Mesenchymal stem cell (in vitro differentiated cells and primary cell): Measurements from ENCODE around the gene SCRN3.
"Not testable (repeated sequence)": the region's sequence is repeated elsewhere in the genome, so short reads cannot be mapped to it uniquely, and the experiment has no call there.

Experiments
- DNase-seq: peaks from one replicate; pipeline ENCODE4 v3.0.0-alpha.2; 2013
- H2AFZ ChIP-seq: one replicate; pipeline ENCODE4 v1.6.1; 2013; ENCODE audit warnings: low read depth, mild to moderate bottlenecking, control low read depth, inconsistent platforms, low read length, moderate library complexity
- H2AK5ac ChIP-seq: 2 replicates; pipeline ENCODE4 v1.6.1; 2013; ENCODE audit warnings: low read length, moderate library complexity, mild to moderate bottlenecking, inconsistent platforms; ENCODE audit not compliant: severe bottlenecking
- H2BK120ac ChIP-seq: one replicate; pipeline ENCODE4 v1.6.1; 2013; ENCODE audit warnings: low read depth, mild to moderate bottlenecking, inconsistent platforms, low read length, moderate library complexity
- H2BK12ac ChIP-seq, 2 experiments: one replicate each; pipeline ENCODE4 v1.6.1; 2013; ENCODE audit warnings: inconsistent platforms in 2 of 2, low read length in 2 of 2, mild to moderate bottlenecking in 2 of 2, moderate library complexity in 2 of 2, control low read depth in 1 of 2
- H2BK15ac ChIP-seq: one replicate; pipeline ENCODE4 v1.6.1; 2013; ENCODE audit warnings: mild to moderate bottlenecking, low read depth, inconsistent platforms; ENCODE audit not compliant: poor library complexity, severe bottlenecking
- H2BK5ac ChIP-seq: 2 replicates; pipeline ENCODE4 v1.6.1; 2013; ENCODE audit warnings: low read depth, mild to moderate bottlenecking, low read length, control low read depth, inconsistent platforms; ENCODE audit not compliant: poor library complexity, severe bottlenecking
- H3K14ac ChIP-seq, 2 experiments: one replicate each; pipeline ENCODE4 v1.6.1; 2013; ENCODE audit warnings: inconsistent platforms in 2 of 2, low read length in 2 of 2, control low read depth in 1 of 2, mild to moderate bottlenecking in 1 of 2, moderate library complexity in 1 of 2
- H3K18ac ChIP-seq, 2 experiments: one replicate each; pipeline ENCODE4 v1.6.1; 2013; ENCODE audit warnings: inconsistent platforms in 2 of 2, low read length in 2 of 2, control low read depth in 1 of 2, low read depth in 1 of 2, mild to moderate bottlenecking in 1 of 2
- H3K23ac ChIP-seq, 2 experiments: one replicate each; pipeline ENCODE4 v1.6.1; 2013; ENCODE audit warnings: inconsistent platforms in 2 of 2, low read length in 2 of 2, mild to moderate bottlenecking in 2 of 2, moderate library complexity in 2 of 2, control low read depth in 1 of 2
- H3K27ac ChIP-seq: 2 replicates; pipeline ENCODE4 v1.5.1; 2013; ENCODE audit warnings: mild to moderate bottlenecking, moderate library complexity, low read length, control low read depth, inconsistent platforms; ENCODE audit not compliant: poor library complexity, severe bottlenecking
- H3K27me3 ChIP-seq, 2 experiments: 2 replicates each; pipeline versions ENCODE4 v1.6.1 to v1.7.0; 2013; ENCODE audit warnings: low read length in 2 of 2, mild to moderate bottlenecking in 2 of 2, moderate library complexity in 2 of 2, control low read depth in 1 of 2, inconsistent platforms in 1 of 2; ENCODE audit not compliant: control insufficient read depth in 1 of 2, insufficient read depth in 1 of 2
- H3K36me3 ChIP-seq, 2 experiments: 2 replicates each; pipeline versions ENCODE4 v1.6.1 to v1.7.0; 2013; ENCODE audit warnings: low read length in 2 of 2, control low read depth in 1 of 2, inconsistent platforms in 1 of 2, low read depth in 1 of 2, mild to moderate bottlenecking in 1 of 2; ENCODE audit not compliant: insufficient read depth in 2 of 2, control insufficient read depth in 1 of 2
- H3K4ac ChIP-seq, 2 experiments: one replicate each; pipeline ENCODE4 v1.6.1; 2013; ENCODE audit warnings: inconsistent platforms in 2 of 2, low read length in 2 of 2, mild to moderate bottlenecking in 2 of 2, moderate library complexity in 2 of 2, control low read depth in 1 of 2, low read depth in 1 of 2
- H3K4me1 ChIP-seq: 2 replicates; pipeline ENCODE4 v1.6.1; 2013; ENCODE audit warnings: low read depth, low read length, control low read depth; ENCODE audit not compliant: control insufficient read depth, insufficient read depth
- H3K4me2 ChIP-seq: 2 replicates; pipeline ENCODE4 v1.6.1; 2013; ENCODE audit warnings: low read length, mild to moderate bottlenecking, inconsistent platforms; ENCODE audit not compliant: poor library complexity, severe bottlenecking
- H3K4me3 ChIP-seq, 2 experiments: 2 replicates each; pipeline versions ENCODE4 v1.5.1 to v1.7.0; 2013; ENCODE audit warnings: low read length in 2 of 2, mild to moderate bottlenecking in 2 of 2, control low read depth in 1 of 2, low read depth in 1 of 2; ENCODE audit not compliant: insufficient read depth in 1 of 2
- H3K79me1 ChIP-seq: replicated peaks from 2 replicates; pipeline ENCODE4 v1.6.1; 2013; ENCODE audit warnings: mild to moderate bottlenecking, control low read depth, low read length, inconsistent platforms; ENCODE audit not compliant: poor library complexity, severe bottlenecking
- H3K9ac ChIP-seq: 2 replicates; pipeline ENCODE4 v1.7.0; 2013; ENCODE audit warnings: mild to moderate bottlenecking, low read length, moderate library complexity
- H3K9me3 ChIP-seq: 2 replicates; pipeline ENCODE4 v1.7.0; 2013; ENCODE audit warnings: mild to moderate bottlenecking, low read length; ENCODE audit not compliant: control insufficient read depth
- H4K8ac ChIP-seq: one replicate; pipeline ENCODE4 v1.6.1; 2013; ENCODE audit warnings: inconsistent platforms, mild to moderate bottlenecking, low read length, moderate library complexity
- H4K91ac ChIP-seq: one replicate; pipeline ENCODE4 v1.6.1; 2013; ENCODE audit warnings: mild to moderate bottlenecking, low read length, inconsistent platforms
- WGBS: methylation state at CpG from one replicate; pipeline ENCODE4 v1.1.7; 2013; ENCODE audit warnings: mixed read lengths; 5-methylcytosine and 5-hydroxymethylcytosine counted together

Gene SCRN3

DNA sequence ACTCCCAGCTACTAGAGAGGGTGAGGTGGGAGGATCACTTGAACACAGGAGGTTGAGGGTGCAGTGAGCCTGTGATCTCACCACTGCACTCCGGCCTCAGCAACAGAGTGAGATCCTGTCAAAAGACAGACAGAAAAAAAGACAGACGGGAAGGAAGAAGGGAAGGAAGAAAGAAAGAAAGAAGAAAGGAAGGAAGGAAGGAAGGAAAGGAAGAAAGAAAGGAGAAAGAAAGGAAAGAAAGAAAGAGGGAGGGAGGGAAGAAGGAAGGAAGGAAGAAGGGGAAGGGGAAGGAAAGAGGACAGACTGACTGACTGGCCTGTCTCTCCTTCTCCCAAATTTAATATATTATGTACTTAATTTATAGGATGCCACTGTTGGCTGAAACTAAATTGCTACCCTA is 39.2 kb upstream of the SCRN3 start:
- Histone ChIP-seq H3K18ac (no peak overlapping the region), H3K9ac (no peak overlapping the region)

DNA sequence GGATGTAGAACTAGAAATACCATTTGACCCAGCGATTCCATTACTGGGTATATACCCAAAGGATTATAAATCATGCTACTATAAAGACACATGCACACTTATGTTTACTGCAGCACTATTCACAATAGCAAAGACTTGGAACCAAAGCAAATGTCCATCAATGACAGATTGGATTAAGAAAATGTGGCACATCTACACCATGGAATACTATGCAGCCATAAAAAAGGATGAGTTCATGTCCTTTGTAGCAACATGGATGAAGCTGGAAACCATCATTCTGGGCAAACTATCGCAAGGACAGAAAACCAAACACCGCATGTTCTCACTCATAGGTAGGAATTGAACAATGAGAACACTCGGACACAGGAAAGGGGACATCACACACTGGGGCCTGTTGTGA is 35.9 kb upstream of the SCRN3 start:
- not testable (repeated sequence) for H3K27ac ChIP-seq, DNase-seq, H3K23ac ChIP-seq, H2BK120ac ChIP-seq, H3K4me3 ChIP-seq, H3K4ac ChIP-seq, H3K4me2 ChIP-seq, H4K8ac ChIP-seq, H3K4me1 ChIP-seq, H2BK5ac ChIP-seq, H3K14ac ChIP-seq, H2AFZ ChIP-seq, H2AK5ac ChIP-seq, H2BK12ac ChIP-seq, H4K91ac ChIP-seq, H3K9ac ChIP-seq, H3K18ac ChIP-seq, H3K9me3 ChIP-seq, H3K27me3 ChIP-seq, H2BK15ac ChIP-seq
- peaks cover 17 to 43% of the 10 kb centered on the region in 2 experiments for H3K36me3 ChIP-seq
- 100% methylated on average over 4 of the region's 4 CpGs for WGBS
- peaks cover 24% of the 10 kb centered on the region for H3K79me1 ChIP-seq

More for the DNA sequence above, 39.2 kb upstream of the SCRN3 start:
- Histone ChIP-seq H3K4me3 (no peak overlapping the region), H2AK5ac (no peak overlapping the region), H3K9me3 (no peaks in the 10 kb centered on the region), H2BK5ac (no peak overlapping the region), H3K14ac (no peak overlapping the region), H3K4me2 (no peak overlapping the region), H3K36me3 (peaks cover 8 to 32% of the 10 kb centered on the region in 2 experiments), H3K4me1 (no peaks in the 10 kb centered on the region), H2BK12ac (no peak overlapping the region), H3K79me1 (peaks cover 7% of the 10 kb centered on the region), H3K23ac (no peak overlapping the region), H2AFZ (no peak overlapping the region), H4K91ac (no peak overlapping the region), H3K27me3 (no peaks in the 10 kb centered on the region), H3K27ac (no peak overlapping the region), H2BK15ac (no peak overlapping the region), H2BK120ac (no peak overlapping the region), H3K4ac (no peak overlapping the region), H4K8ac (no peak overlapping the region)
- no peak for DNase-seq
- 97% methylated on average over 2 of the region's 2 CpGs for WGBS

DNA sequence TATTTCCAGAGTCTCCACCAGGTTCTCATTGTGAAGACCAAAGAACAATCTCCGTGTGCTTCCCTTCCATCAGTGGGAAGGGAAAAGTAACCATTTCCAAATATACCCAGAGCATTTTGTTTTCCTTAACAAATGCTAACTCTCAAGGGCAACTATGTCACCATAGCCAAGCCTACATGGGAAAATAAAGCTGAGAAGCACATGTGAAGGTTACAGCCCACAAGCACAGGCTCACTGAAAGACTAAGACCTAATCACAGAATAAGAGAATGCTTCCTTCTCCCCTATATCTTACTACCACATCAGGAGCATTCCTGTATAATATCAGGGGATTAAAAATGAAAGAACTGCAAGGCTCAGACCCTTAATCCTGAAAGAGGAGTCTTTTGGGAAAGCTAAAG is 32.6 kb upstream of the SCRN3 start:
- no peak overlapping the region for H3K23ac ChIP-seq
- no peaks in the 10 kb centered on the region for H3K4me1 ChIP-seq
- no peak overlapping the region for H3K4me3 ChIP-seq
- H2BK5ac ChIP-seq = no peak overlapping the region
- H3K4ac ChIP-seq = no peak overlapping the region
- 100% methylated on average over 1 of the region's 1 CpG for WGBS
- H3K4me2 ChIP-seq = no peak overlapping the region
- H3K36me3 ChIP-seq = peaks cover 18 to 54% of the 10 kb centered on the region in 2 experiments
- no peak overlapping the region for H3K14ac ChIP-seq
- H2BK12ac ChIP-seq = no peak overlapping the region
- no peak for DNase-seq
- no peak overlapping the region for H2BK120ac ChIP-seq
- H4K91ac ChIP-seq = no peak overlapping the region
- no peak overlapping the region for H2BK15ac ChIP-seq
- peaks cover 8% of the 10 kb centered on the region for H3K9me3 ChIP-seq
- no peaks in the 10 kb centered on the region for H3K27me3 ChIP-seq
- no peak overlapping the region for H2AK5ac ChIP-seq
- no peak overlapping the region for H3K18ac ChIP-seq
- no peak overlapping the region for H3K27ac ChIP-seq
- no peak overlapping the region for H3K9ac ChIP-seq
- no peak overlapping the region for H2AFZ ChIP-seq
- H4K8ac ChIP-seq = no peak overlapping the region
- peaks cover 29% of the 10 kb centered on the region for H3K79me1 ChIP-seq

- not testable (repeated sequence) for DNase-seq, H3K9me3 ChIP-seq, H4K91ac ChIP-seq, H3K27me3 ChIP-seq, H3K23ac ChIP-seq, H3K4me1 ChIP-seq, H3K4ac ChIP-seq, H4K8ac ChIP-seq, H3K27ac ChIP-seq, H3K9ac ChIP-seq, H3K4me3 ChIP-seq, H2BK5ac ChIP-seq, H3K4me2 ChIP-seq, H3K18ac ChIP-seq, H2BK120ac ChIP-seq, H2AFZ ChIP-seq, H3K14ac ChIP-seq, H2AK5ac ChIP-seq, H2BK15ac ChIP-seq, H2BK12ac ChIP-seq
- Histone ChIP-seq H3K79me1 (peaks cover 30% of the 10 kb centered on the region), H3K36me3 (peaks cover 17 to 60% of the 10 kb centered on the region in 2 experiments)
- 98% methylated on average over 6 of the region's 6 CpGs for WGBS
These were observed 31.9 kb upstream of the SCRN3 start for GRCh38 chr2:174363492-174364225.
